ENCODE measurements around the gene OSBPL5. TPM values are rescaled to one million over a fixed set of nuclear protein-coding genes. Genes with fewer than 3 reads are reported as not detected.

The OSBPL5 gene
- total RNA-seq, 1 experiment from 2014 or later: 115 TPM

- Mint-ChIP-seq H3K9me3 (ENCODE audit: unreplicated experiment) (no peaks in the 10 kb centered on the region), H3K4me1 (ENCODE audit: insufficient read depth, unreplicated experiment) (no peaks in the 10 kb centered on the region), H3K4me3 (ENCODE audit: unreplicated experiment) (no peak overlapping the region), H3K27ac (ENCODE audit: low read depth, unreplicated experiment) (no peak overlapping the region), H3K27me3 (ENCODE audit: insufficient read depth, unreplicated experiment) (peaks cover 16% of the 10 kb centered on the region), H3K36me3 (ENCODE audit: insufficient read depth, unreplicated experiment) (no peaks in the 10 kb centered on the region)
- TF ChIP-seq CTCF (IDR thresholded peaks at IDR 0.05; ENCODE audit: unreplicated experiment): no peak
- ChIA-PET CTCF (interaction anchor here (0.6 to 1.6 kb wide), 2 partner anchors 10 to 201 kb away, joined by 3 to 4 read pairs; no protein-coding TSS in a partner anchor), POLR2A (no interaction called here)
- BruUV-seq (replicated peaks): no TSS peak
- intact Hi-C loops (cut with micrococcal nuclease): no loop called here
- no peak for DNase-seq (ENCODE audit: unreplicated experiment)
These were observed 42.5 kb upstream of the OSBPL5 start for GRCh38 chr11:3207526-3208189.

GRCh38 chr11:3206922-3207204 lies 41.8 kb upstream of the OSBPL5 start:
- DNase-seq (ENCODE audit: unreplicated experiment): no peak
- H3K9me3 Mint-ChIP-seq (ENCODE audit: unreplicated experiment): no peaks in the 10 kb centered on the region
- ChIA-PET CTCF (interaction anchor here (0.6 to 1.6 kb wide), 2 partner anchors 11 to 202 kb away, joined by 3 to 4 read pairs; no protein-coding TSS in a partner anchor), POLR2A (no interaction called here)
- H3K4me1 Mint-ChIP-seq (ENCODE audit: insufficient read depth, unreplicated experiment): no peaks in the 10 kb centered on the region
- intact Hi-C loops (cut with micrococcal nuclease): no loop called here
- BruUV-seq (replicated peaks): no TSS peak
- H3K4me3 Mint-ChIP-seq (ENCODE audit: unreplicated experiment): no peak overlapping the region
- peaks cover 19% of the 10 kb centered on the region for H3K27me3 Mint-ChIP-seq (ENCODE audit: insufficient read depth, unreplicated experiment)
- no peak for TF ChIP-seq CTCF (IDR thresholded peaks at IDR 0.05; ENCODE audit: unreplicated experiment)
- H3K27ac Mint-ChIP-seq (ENCODE audit: low read depth, unreplicated experiment): no peak overlapping the region
- H3K36me3 Mint-ChIP-seq (ENCODE audit: insufficient read depth, unreplicated experiment): no peaks in the 10 kb centered on the region

GRCh38 chr11:3206156-3206921 lies 41.2 kb upstream of the OSBPL5 start:
- no peak for TF ChIP-seq CTCF (IDR thresholded peaks at IDR 0.05; ENCODE audit: unreplicated experiment)
- no peak for DNase-seq (ENCODE audit: unreplicated experiment)
- no TSS peak for BruUV-seq (replicated peaks)
- H3K27me3 Mint-ChIP-seq (ENCODE audit: insufficient read depth, unreplicated experiment): peaks cover 19% of the 10 kb centered on the region
- intact Hi-C loops (cut with micrococcal nuclease): no loop called here
- H3K27ac Mint-ChIP-seq (ENCODE audit: low read depth, unreplicated experiment): no peak overlapping the region
- H3K4me3 Mint-ChIP-seq (ENCODE audit: unreplicated experiment): no peak overlapping the region
- H3K36me3 Mint-ChIP-seq (ENCODE audit: insufficient read depth, unreplicated experiment): no peaks in the 10 kb centered on the region
- ChIA-PET CTCF (no interaction called here), POLR2A (no interaction called here)
- H3K4me1 Mint-ChIP-seq (ENCODE audit: insufficient read depth, unreplicated experiment): no peaks in the 10 kb centered on the region
- H3K9me3 Mint-ChIP-seq (ENCODE audit: unreplicated experiment): no peaks in the 10 kb centered on the region

GRCh38 chr11:3205261-3206155 lies 40.4 kb upstream of the OSBPL5 start:
- Mint-ChIP-seq H3K36me3 (ENCODE audit: insufficient read depth, unreplicated experiment) (no peaks in the 10 kb centered on the region), H3K27me3 (ENCODE audit: insufficient read depth, unreplicated experiment) (peaks cover 25% of the 10 kb centered on the region), H3K4me1 (ENCODE audit: insufficient read depth, unreplicated experiment) (no peaks in the 10 kb centered on the region), H3K27ac (ENCODE audit: low read depth, unreplicated experiment) (no peak overlapping the region), H3K9me3 (ENCODE audit: unreplicated experiment) (no peaks in the 10 kb centered on the region), H3K4me3 (ENCODE audit: unreplicated experiment) (no peak overlapping the region)
- DNase-seq (ENCODE audit: unreplicated experiment): no peak
- intact Hi-C loops (cut with micrococcal nuclease): no loop called here
- no TSS peak for BruUV-seq (replicated peaks)
- ChIA-PET POLR2A (no interaction called here), CTCF (interaction anchor here (0.9 kb wide), 1 partner anchor 95 kb away, joined by 3 read pairs; no protein-coding TSS in a partner anchor)
- TF ChIP-seq CTCF (IDR thresholded peaks at IDR 0.05; ENCODE audit: unreplicated experiment): no peak

Measured in MCF 10A (cell line).